Endothelial cell (in vitro differentiated cells): Measurements from ENCODE around the gene FGR. TPM values are rescaled to one million over a fixed set of nuclear protein-coding genes. Genes with fewer than 3 reads are reported as not detected.

Source experiments
- DNase-seq: peaks from one replicate; pipeline ENCODE4 v3.0.0; 2021; ENCODE audit warnings: low spot score
- H3K27ac Mint-ChIP-seq: one replicate; pipeline ENCODE4 v1.8.0; 2021; ENCODE audit warnings: mixed read lengths, inconsistent platforms; ENCODE audit not compliant: unreplicated experiment
- H3K27me3 Mint-ChIP-seq: one replicate; pipeline ENCODE4 v1.8.0; 2021; ENCODE audit warnings: mild to moderate bottlenecking, moderate library complexity, mixed read lengths, inconsistent platforms; ENCODE audit not compliant: unreplicated experiment
- H3K36me3 Mint-ChIP-seq: one replicate; pipeline ENCODE4 v1.8.0; 2021; ENCODE audit warnings: mild to moderate bottlenecking, low read depth, mixed read lengths, inconsistent platforms; ENCODE audit not compliant: unreplicated experiment
- H3K4me1 Mint-ChIP-seq: one replicate; pipeline ENCODE4 v1.8.0; 2021; ENCODE audit warnings: mild to moderate bottlenecking, mixed read lengths, inconsistent platforms; ENCODE audit not compliant: unreplicated experiment
- H3K4me3 Mint-ChIP-seq: one replicate; pipeline ENCODE4 v1.8.0; 2021; ENCODE audit warnings: mild to moderate bottlenecking, mixed read lengths, inconsistent platforms; ENCODE audit not compliant: unreplicated experiment
- H3K9me3 Mint-ChIP-seq: one replicate; pipeline ENCODE4 v1.8.0; 2021; ENCODE audit warnings: mixed read lengths, inconsistent platforms; ENCODE audit not compliant: unreplicated experiment
- CTCF ChIP-seq: fragments of 200-600 bp; sonication (generic); IDR thresholded peaks from one replicate; pipeline ENCODE4 v1.5.0; 2021; ENCODE audit warnings: antibody characterized with exemption; ENCODE audit not compliant: unreplicated experiment
- total RNA-seq: library from RNA; stranded (reverse); fragmentation: NEBNext Ultra II Directional; extraction: Animal tissue kit (Norgen Biotek cat#: 25700); gene quantifications from one replicate; pipeline ENCODE4 v1.2.1, GENCODE V29; 2021; ENCODE audit not compliant: unreplicated experiment

FGR gene
- total RNA-seq, 1 donor from 2014 or later, result 0.46 TPM

- no peaks in the 10 kb centered on the region for H3K9me3 Mint-ChIP-seq
- DNase-seq, result no peak
- H3K36me3 Mint-ChIP-seq, result peaks cover 5% of the 10 kb centered on the region
- no peak overlapping the region for H3K27ac Mint-ChIP-seq
- H3K4me1 Mint-ChIP-seq, result peaks cover 57% of the 10 kb centered on the region
- no peak for TF ChIP-seq CTCF
- no peak overlapping the region for H3K4me3 Mint-ChIP-seq
- peaks cover 16% of the 10 kb centered on the region for H3K27me3 Mint-ChIP-seq
Observed at GRCh38 chr1:27567146-27567526, 67.8 kb downstream of the FGR start.

- Mint-ChIP-seq H3K9me3 (no peaks in the 10 kb centered on the region), H3K4me1 (peaks cover 55% of the 10 kb centered on the region), H3K27ac (peak overlapping the region; percentile 7), H3K4me3 (peak overlapping the region; percentile 72), H3K27me3 (peaks cover 16% of the 10 kb centered on the region), H3K36me3 (peaks cover 5% of the 10 kb centered on the region)
- DNase-seq, result no peak
- no peak for TF ChIP-seq CTCF
Observed at GRCh38 chr1:27566462-27567145, 68.4 kb downstream of the FGR start.

GRCh38 chr1:27564710-27565649, 70.0 kb downstream of the FGR start:
- Mint-ChIP-seq H3K36me3 (peaks cover 5% of the 10 kb centered on the region), H3K27ac (no peak overlapping the region), H3K27me3 (peaks cover 15% of the 10 kb centered on the region), H3K9me3 (no peaks in the 10 kb centered on the region), H3K4me3 (no peak overlapping the region), H3K4me1 (peaks cover 55% of the 10 kb centered on the region)
- no peak for TF ChIP-seq CTCF
- no peak for DNase-seq

- no peaks in the 10 kb centered on the region for H3K9me3 Mint-ChIP-seq
Observed at GRCh38 chr1:27563591-27564471, 71.2 kb downstream of the FGR start.

More at GRCh38 chr1:27563591-27564471, 71.2 kb downstream of the FGR start:
- no peak for DNase-seq
- no peak overlapping the region for H3K27ac Mint-ChIP-seq
- H3K4me1 Mint-ChIP-seq, result peaks cover 50% of the 10 kb centered on the region
- peaks cover 5% of the 10 kb centered on the region for H3K36me3 Mint-ChIP-seq
- H3K4me3 Mint-ChIP-seq, result no peak overlapping the region
- no peak for TF ChIP-seq CTCF
- peaks cover 19% of the 10 kb centered on the region for H3K27me3 Mint-ChIP-seq
